Testis (tissue), 3 donors: ENCODE results near the gene ZDHHC24. TPM values are rescaled to one million over a fixed set of nuclear protein-coding genes. Genes with fewer than 3 reads are reported as not detected.
"Not testable (repeated sequence)": the region's sequence is repeated elsewhere in the genome, so short reads cannot be mapped to it uniquely, and the experiment has no call there.

Source experiments
- DNase-seq: peaks from one replicate; pipeline ENCODE4 v3.0.0-alpha.2; 2019
- H3K27ac ChIP-seq, 2 donors: fragments of 200-600 bp; sonication (generic); one replicate each; pipeline ENCODE4 v1.5.1; 2019
- H3K27me3 ChIP-seq: fragments of 200-600 bp; sonication (generic); one replicate; pipeline ENCODE4 v1.5.1; 2019
- H3K36me3 ChIP-seq: fragments of 200-600 bp; sonication (generic); one replicate; pipeline ENCODE4 v1.5.1; 2017; ENCODE audit warnings: low read depth; ENCODE audit errors: missing control alignments
- H3K4me1 ChIP-seq: fragments of 200-600 bp; sonication (generic); one replicate; pipeline ENCODE4 v1.5.1; 2019
- H3K4me3 ChIP-seq, 2 donors: fragments of 200-600 bp; sonication (generic); one replicate each; pipeline ENCODE4 v1.5.1; 2017 to 2019
- H3K9me3 ChIP-seq: fragments of 200-600 bp; sonication (generic); one replicate; pipeline ENCODE4 v1.5.1; 2017
- POLR2A ChIP-seq: fragments of 450-650 bp; IDR thresholded peaks from one replicate; pipeline ENCODE4 v1.6.1; 2017; ENCODE audit warnings: antibody characterized with exemption, mild to moderate bottlenecking, moderate library complexity
- WGBS, 2 donors: methylation state at CpG; one replicate each; pipeline ENCODE4 v1.1.5; 2018; 5-methylcytosine and 5-hydroxymethylcytosine counted together
- intact Hi-C: fragments of 100-400 bp; cut with DNase I; formaldehyde crosslinking; loops from one replicate; pipeline ENCODE4 v1.15.1; 2023; ENCODE audit warnings: low total_unique reads
- polyA plus RNA-seq: library from polyadenylated mRNA; stranded (reverse); fragments of 350-450 nt; fragmentation: Illumina TruSeq; extraction: RNeasy Lipid Tissue Mini Kit (QIAGEN cat#74804); gene quantifications from one replicate; pipeline ENCODE4 v1.2.3, GENCODE V29; 2014; ENCODE audit warnings: low read depth, low replicate concordance; ENCODE audit not compliant: insufficient read depth
- total RNA-seq, 2 donors: library from RNA; depleted of rRNA; stranded (reverse); fragments of >200 nt; gene quantifications; one replicate each; pipeline ENCODE4 v1.2.3, GENCODE V29; 2016
- TF ChIP-seq, protein P1 (sequence below), 3 experiments: fragments of 450-650 bp in 2 of 3; fragments of 200-600 bp in 1 of 3; sonication (generic) in 1 of 3; IDR thresholded peaks; one replicate each; pipeline ENCODE4 v1.5.1; 2016 to 2019; ENCODE audit warnings: antibody characterized with exemption in 3 of 3, mild to moderate bottlenecking in 2 of 3, moderate library complexity in 1 of 3

Gene ZDHHC24
- total and polyA plus RNA-seq, 3 donors from 2014 or later: 9.2 to 23.3 (median 20.7) TPM

GRCh38 chr11:66592457-66593302 lies 46.8 kb upstream of the ZDHHC24 start, which contains the start of the genes CCDC87 and CCS:
TSS of gene CCDC87 (minus strand) at chr11:66593063. CDS start at chr11:66593015, 48 bp downstream.
TSS of gene CCS (plus strand) at chr11:66593185. CDS start at chr11:66593262, 77 bp downstream.
- intact Hi-C loops: no loop called here
- DNase-seq: peak; percentile 98
- peak within 1 kb of the TSS; percentile 58 to 71 for H3K4me3 ChIP-seq
- peaks cover 24% of the 10 kb centered on the region for H3K4me1 ChIP-seq
- H3K36me3 ChIP-seq: no peaks in the 10 kb centered on the region
- peak; percentile 71 for TF ChIP-seq POLR2A
- TF ChIP-seq, protein P1, sequence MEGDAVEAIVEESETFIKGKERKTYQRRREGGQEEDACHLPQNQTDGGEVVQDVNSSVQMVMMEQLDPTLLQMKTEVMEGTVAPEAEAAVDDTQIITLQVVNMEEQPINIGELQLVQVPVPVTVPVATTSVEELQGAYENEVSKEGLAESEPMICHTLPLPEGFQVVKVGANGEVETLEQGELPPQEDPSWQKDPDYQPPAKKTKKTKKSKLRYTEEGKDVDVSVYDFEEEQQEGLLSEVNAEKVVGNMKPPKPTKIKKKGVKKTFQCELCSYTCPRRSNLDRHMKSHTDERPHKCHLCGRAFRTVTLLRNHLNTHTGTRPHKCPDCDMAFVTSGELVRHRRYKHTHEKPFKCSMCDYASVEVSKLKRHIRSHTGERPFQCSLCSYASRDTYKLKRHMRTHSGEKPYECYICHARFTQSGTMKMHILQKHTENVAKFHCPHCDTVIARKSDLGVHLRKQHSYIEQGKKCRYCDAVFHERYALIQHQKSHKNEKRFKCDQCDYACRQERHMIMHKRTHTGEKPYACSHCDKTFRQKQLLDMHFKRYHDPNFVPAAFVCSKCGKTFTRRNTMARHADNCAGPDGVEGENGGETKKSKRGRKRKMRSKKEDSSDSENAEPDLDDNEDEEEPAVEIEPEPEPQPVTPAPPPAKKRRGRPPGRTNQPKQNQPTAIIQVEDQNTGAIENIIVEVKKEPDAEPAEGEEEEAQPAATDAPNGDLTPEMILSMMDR (IDR thresholded peaks at IDR 0.05): peak; percentile 48 to 81 (median 78)
- no peaks in the 10 kb centered on the region for H3K9me3 ChIP-seq
- no peaks in the 10 kb centered on the region for H3K27me3 ChIP-seq
- 4 to 9% methylated on average over 25 to 68 of the region's 68 CpGs for WGBS, 2 donors
- H3K27ac ChIP-seq: peak within 1 kb of the TSS; percentile 71 to 84

DNA sequence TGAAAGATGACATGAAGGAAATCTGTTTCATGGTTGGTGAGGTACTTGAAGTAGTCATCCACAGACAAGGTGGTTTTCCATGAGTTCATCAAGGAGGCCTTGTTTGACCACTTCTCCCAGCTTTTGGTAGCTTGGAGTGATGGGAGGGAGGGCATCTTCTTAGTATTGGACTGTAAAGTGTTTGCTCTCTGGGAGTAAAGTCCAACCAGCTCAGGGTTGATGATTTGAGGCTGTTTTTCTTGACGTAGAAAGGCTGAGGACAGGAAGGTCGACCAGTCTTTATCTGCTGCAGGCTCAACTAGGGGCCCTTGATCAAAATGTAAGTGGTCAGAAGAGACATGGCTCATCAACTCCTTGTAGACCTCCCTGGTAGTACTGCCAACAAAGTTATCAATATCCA lies 45.3 kb upstream of the ZDHHC24 start:
- no peak overlapping the region for H3K27ac ChIP-seq
- DNase-seq: no peak
- intact Hi-C loops: no loop called here
- H3K4me3 ChIP-seq: no peak overlapping the region
- H3K4me1 ChIP-seq: peaks cover 24% of the 10 kb centered on the region
- WGBS, 2 donors: 76 to 92% methylated on average over 2 of the region's 2 CpGs
- no peaks in the 10 kb centered on the region for H3K36me3 ChIP-seq
- no peaks in the 10 kb centered on the region for H3K9me3 ChIP-seq
- TF ChIP-seq, protein P1 (IDR thresholded peaks at IDR 0.05): no peak
- TF ChIP-seq POLR2A: no peak
- no peaks in the 10 kb centered on the region for H3K27me3 ChIP-seq

GRCh38 chr11:66589996-66590675 lies 44.3 kb upstream of the ZDHHC24 start:
- intact Hi-C loops: no loop called here
- H3K4me1 ChIP-seq: peaks cover 16% of the 10 kb centered on the region
- TF ChIP-seq, protein P1 (IDR thresholded peaks at IDR 0.05): no peak
- no peak for TF ChIP-seq POLR2A

GRCh38 chr11:66589315-66589714 lies 43.5 kb upstream of the ZDHHC24 start:
- intact Hi-C loops, H3K9me3 ChIP-seq, H3K36me3 ChIP-seq, H3K4me3 ChIP-seq, H3K27me3 ChIP-seq, H3K4me1 ChIP-seq, DNase-seq, H3K27ac ChIP-seq: not testable (repeated sequence)
- WGBS, 2 donors: 76 to 92% methylated on average over 2 of the region's 2 CpGs

More at GRCh38 chr11:66589996-66590675, 44.3 kb upstream of the ZDHHC24 start:
- Histone ChIP-seq H3K4me3 (no peak overlapping the region), H3K36me3 (no peaks in the 10 kb centered on the region), H3K27ac (no peak overlapping the region), H3K9me3 (no peaks in the 10 kb centered on the region), H3K27me3 (no peaks in the 10 kb centered on the region)
- WGBS, 2 donors: 94 to 98% methylated on average over 6 to 7 of the region's 7 CpGs
- no peak for DNase-seq

DNA sequence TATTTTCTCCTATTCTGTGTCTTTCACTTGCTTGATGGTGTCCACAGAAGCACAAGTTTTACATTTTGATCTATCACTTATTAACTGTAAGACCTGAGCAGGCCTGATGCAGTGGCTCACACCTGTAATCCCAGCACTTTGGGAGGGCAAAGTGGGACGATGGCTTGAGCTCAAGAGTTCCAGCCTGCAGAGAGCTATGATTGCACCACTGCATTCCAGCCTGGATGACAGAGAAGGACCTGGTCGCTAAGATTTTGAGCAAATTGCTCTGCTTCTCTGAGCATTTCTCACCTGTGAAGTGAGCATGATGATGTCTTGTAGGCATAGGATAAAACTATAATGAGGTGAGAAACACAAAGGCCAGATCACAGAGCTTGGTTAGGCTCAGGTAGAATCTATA lies 40.3 kb upstream of the ZDHHC24 start:
- no peaks in the 10 kb centered on the region for H3K9me3 ChIP-seq
- H3K36me3 ChIP-seq: no peaks in the 10 kb centered on the region
- TF ChIP-seq, protein P1 (IDR thresholded peaks at IDR 0.05): no peak
- no peak for TF ChIP-seq POLR2A
- H3K27me3 ChIP-seq: no peaks in the 10 kb centered on the region
- intact Hi-C loops: no loop called here
- 59 to 75% methylated on average over 2 of the region's 2 CpGs for WGBS, 2 donors
- H3K4me1 ChIP-seq: no peaks in the 10 kb centered on the region
- DNase-seq: no peak
- no peak overlapping the region for H3K4me3 ChIP-seq
- no peak overlapping the region for H3K27ac ChIP-seq

GRCh38 chr11:66585447-66585846 lies 39.6 kb upstream of the ZDHHC24 start:
- H3K27me3 ChIP-seq: not testable (repeated sequence)

DNA sequence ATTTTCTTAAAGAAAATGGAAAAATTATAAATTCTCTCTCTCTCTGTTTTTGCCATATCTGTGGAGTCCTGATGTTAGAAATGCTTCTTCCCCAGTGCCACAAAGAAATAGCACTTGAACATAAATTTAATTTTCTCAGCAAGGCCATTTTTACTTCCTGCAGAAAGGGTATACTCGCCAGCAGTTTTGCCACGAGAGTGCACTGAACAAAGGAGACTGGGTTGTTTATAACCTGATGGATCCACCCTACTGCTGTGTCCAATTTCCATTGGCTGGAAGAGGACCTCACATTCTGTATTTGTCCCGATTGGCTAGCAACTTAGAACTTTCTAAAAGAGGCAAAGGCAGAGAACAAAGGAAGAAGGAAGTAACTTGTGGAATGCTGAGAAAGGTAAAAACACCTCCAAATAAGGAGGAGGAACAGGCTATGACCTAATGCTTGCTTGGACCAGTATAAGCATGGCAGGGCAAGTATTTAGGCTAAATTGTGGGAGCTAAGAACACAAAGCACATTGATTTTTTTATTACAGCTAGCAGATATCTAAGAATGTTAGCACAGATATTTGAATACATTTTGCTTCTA lies 36.8 kb upstream of the ZDHHC24 start:
- DNase-seq, intact Hi-C loops, H3K36me3 ChIP-seq, H3K27ac ChIP-seq, H3K27me3 ChIP-seq, H3K4me1 ChIP-seq, H3K9me3 ChIP-seq, H3K4me3 ChIP-seq: not testable (repeated sequence)
- 76 to 82% methylated on average over 3 of the region's 3 CpGs for WGBS, 2 donors

More at GRCh38 chr11:66585447-66585846, 39.6 kb upstream of the ZDHHC24 start:
- H3K36me3 ChIP-seq, H3K4me3 ChIP-seq, H3K9me3 ChIP-seq, DNase-seq, intact Hi-C loops, H3K27ac ChIP-seq, H3K4me1 ChIP-seq: not testable (repeated sequence)
- WGBS, 2 donors: 67 to 96% methylated on average over 1 of the region's 1 CpG
